Ovary (tissue), 3 donors: Measurements from ENCODE around the gene GPR142.

Experiments used
- CTCF ChIP-seq, 3 donors: fragments of 450-650 bp in 2 of 3; fragments of 200-600 bp in 1 of 3; IDR thresholded peaks; one replicate each; pipeline versions ENCODE4 v1.5.1 to v1.8.0; 2016 to 2022; ENCODE audit warnings: antibody characterized with exemption in 3 of 3, mild to moderate bottlenecking in 1 of 3
- EP300 ChIP-seq: sonication (generic); formaldehyde crosslinking; IDR thresholded peaks from one replicate; pipeline ENCODE4 v1.6.1; 2017; ENCODE audit warnings: antibody characterized with exemption
- POLR2A ChIP-seq: fragments of 450-650 bp; IDR thresholded peaks from one replicate; pipeline ENCODE4 v1.6.1; 2017; ENCODE audit warnings: antibody characterized with exemption, mild to moderate bottlenecking, moderate library complexity
- donor health status: DM: no; HTN: no; CAD: no.

GRCh38 chr17:74368341-74369081, 1.2 kb downstream of the GPR142 start:
- TF ChIP-seq CTCF (IDR thresholded peaks at IDR 0.05) = peak; percentile 58 to 73 (median 63)
- no peak for TF ChIP-seq POLR2A
- no peak for TF ChIP-seq EP300
